ENCODE measurements around the gene PARP9.
A peak's percentile ranks its signal among the peaks of the same experiment; 100 is the strongest.

Gene PARP9

GRCh38 chr3:122563717-122564025, 429 bp downstream of the PARP9 start:
- peak; percentile 8 for DNase-seq (ENCODE audit: low spot score)
- peak overlapping the region; percentile 80 for H3K27ac ChIP-seq
- POLR2A ChIA-PET (ENCODE audit: low non-redundant PET): interaction anchor here (1.0 kb wide), 1 partner anchor 230 kb away, joined by 4 read pairs; the partner anchor contains the start of gene HSPBAP1
- CTCF ChIA-PET: no interaction called here
- TF ChIP-seq CTCF (conservative IDR thresholded peaks at IDR 0.05; ENCODE audit: low read depth): no peak

GRCh38 chr3:122562923-122563716, 980 bp downstream of the PARP9 start:
- CTCF ChIA-PET: interaction anchor here (1.4 to 1.6 kb wide), 2 partner anchors 116 to 118 kb away, joined by 3 to 13 read pairs; partner anchors contain the start of gene PARP14

GRCh38 chr3:122560680-122561079, 3.4 kb downstream of the PARP9 start:
- peak; percentile 57 for DNase-seq (ENCODE audit: low spot score)
- no peak; the same call in 1 of the 2 replicates for TF ChIP-seq CTCF (conservative IDR thresholded peaks at IDR 0.05; ENCODE audit: low read depth)
- H3K27ac ChIP-seq: no peak overlapping the region
- ChIA-PET CTCF (interaction anchor here (3.5 kb wide), 1 partner anchor 118 kb away, joined by 23 read pairs; no protein-coding TSS in a partner anchor), POLR2A (ENCODE audit: low non-redundant PET) (no interaction called here)

More at GRCh38 chr3:122562923-122563716, 980 bp downstream of the PARP9 start:
- DNase-seq (ENCODE audit: low spot score): no peak
- peak overlapping the region; percentile 80 for H3K27ac ChIP-seq
- TF ChIP-seq CTCF (conservative IDR thresholded peaks at IDR 0.05; ENCODE audit: low read depth): no peak
- POLR2A ChIA-PET (ENCODE audit: low non-redundant PET): no interaction called here

GRCh38 chr3:122559906-122560305, 4.2 kb downstream of the PARP9 start:
- H3K27ac ChIP-seq: no peak overlapping the region
- ChIA-PET POLR2A (ENCODE audit: low non-redundant PET) (no interaction called here), CTCF (interaction anchor here (0.6 to 3.5 kb wide), 3 partner anchors 119 to 999 kb away, joined by 3 to 23 read pairs (median 4); no protein-coding TSS in a partner anchor)
- no peak for DNase-seq (ENCODE audit: low spot score)
- no peak for TF ChIP-seq CTCF (conservative IDR thresholded peaks at IDR 0.05; ENCODE audit: low read depth)

GRCh38 chr3:122558605-122559004, 5.5 kb downstream of the PARP9 start:
- no peak for TF ChIP-seq CTCF (conservative IDR thresholded peaks at IDR 0.05; ENCODE audit: low read depth)
- H3K27ac ChIP-seq: no peak overlapping the region
- POLR2A ChIA-PET (ENCODE audit: low non-redundant PET): no interaction called here
- CTCF ChIA-PET: interaction anchor here (3.5 kb wide), 1 partner anchor 120 kb away, joined by 23 read pairs; no protein-coding TSS in a partner anchor
- no peak for DNase-seq (ENCODE audit: low spot score)

- TF ChIP-seq CTCF (conservative IDR thresholded peaks at IDR 0.05; ENCODE audit: low read depth): no peak
- ChIA-PET POLR2A (ENCODE audit: low non-redundant PET) (no interaction called here), CTCF (interaction anchor here (0.6 to 0.7 kb wide), 2 partner anchors 213 to 283 kb away, joined by 4 to 5 read pairs; no protein-coding TSS in a partner anchor)
- H3K27ac ChIP-seq: no peak overlapping the region
- DNase-seq (ENCODE audit: low spot score): no peak
Observed at GRCh38 chr3:122557356-122557755, 6.7 kb downstream of the PARP9 start.
